UCSD-AML1 (cell line): ENCODE data around the gene RPIA.
"Not testable (repeated sequence)": the region's sequence is repeated elsewhere in the genome, so short reads cannot be mapped to it uniquely, and the experiment has no call there.

Experiments
- DNase-seq: peaks from one replicate; lab custom pipeline; 2025; ENCODE audit not compliant: unreplicated experiment; lab: John Stamatoyannopoulos, UW

The RPIA gene

DNA sequence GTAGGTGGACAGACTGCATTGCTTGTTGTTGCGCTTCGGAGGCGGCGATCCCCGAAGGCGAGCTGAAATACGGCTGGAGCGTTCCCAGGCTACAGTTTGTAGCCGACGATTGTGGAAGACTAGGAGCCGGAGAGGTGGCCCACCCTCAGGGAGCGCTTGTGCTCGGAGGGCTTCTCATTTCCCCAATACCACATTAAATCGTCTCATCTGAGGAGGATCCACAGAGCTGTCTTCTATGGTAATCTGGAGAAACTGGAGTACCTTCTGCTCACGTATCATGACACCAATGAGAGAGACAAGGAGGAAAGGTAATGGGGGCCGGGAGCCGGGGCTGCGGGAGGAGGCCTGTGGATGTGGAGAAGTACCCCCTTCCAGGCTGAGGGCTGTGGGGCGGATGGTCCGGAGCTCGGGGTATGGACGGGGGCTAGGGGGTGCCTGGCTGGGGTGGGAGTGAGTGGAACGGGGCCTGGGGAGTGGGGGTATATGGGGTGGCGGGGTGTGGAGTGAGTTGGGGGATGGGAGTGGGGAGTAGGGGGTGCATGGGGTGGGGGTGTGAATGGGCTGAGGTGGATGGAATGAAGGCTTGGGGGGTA is 74.5 kb downstream of the RPIA start:
- DNase-seq, result not testable (repeated sequence)

DNA sequence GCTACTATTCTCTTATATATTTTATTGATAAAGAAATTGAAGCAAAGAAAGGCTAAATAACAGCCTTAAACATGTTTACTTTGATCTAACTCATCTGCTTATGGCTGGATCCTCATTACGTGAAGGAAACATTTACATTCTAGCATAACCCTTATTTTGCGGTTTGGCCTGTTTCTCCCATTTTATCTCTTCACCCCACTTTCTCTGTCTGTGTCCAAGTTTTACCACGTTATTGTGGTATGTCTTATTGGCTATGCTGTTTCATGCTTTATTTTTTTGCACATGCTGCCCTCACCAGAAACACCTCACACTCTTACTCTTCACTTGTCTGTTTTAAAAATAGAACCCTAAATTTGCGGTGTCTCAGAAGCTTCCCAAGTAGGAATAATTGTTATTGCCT is 78.5 kb downstream of the RPIA start:
- DNase-seq, result no peak

GRCh38 chr2:88773233-88774028 is 82.0 kb downstream of the RPIA start:
- not testable (repeated sequence) for DNase-seq

DNA sequence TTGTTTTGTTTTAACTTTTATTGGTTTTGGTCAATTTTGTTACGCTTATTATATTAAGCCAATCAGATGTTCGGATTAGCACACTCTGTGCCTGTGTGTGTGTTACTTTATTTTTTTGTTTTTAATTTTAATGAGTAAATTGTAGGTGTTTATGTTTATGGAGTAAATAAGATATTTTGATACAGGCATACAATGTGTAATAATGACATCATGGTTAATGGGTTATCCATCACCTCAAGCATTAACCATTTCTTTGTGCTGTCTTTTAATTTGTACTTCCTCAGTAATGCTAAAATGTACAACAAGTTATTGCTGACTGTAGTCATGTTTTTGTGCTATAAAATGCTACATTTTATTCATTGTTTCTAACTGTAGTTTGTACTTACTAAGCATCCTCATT is 97.7 kb downstream of the RPIA start:
- not testable (repeated sequence) for DNase-seq

DNA sequence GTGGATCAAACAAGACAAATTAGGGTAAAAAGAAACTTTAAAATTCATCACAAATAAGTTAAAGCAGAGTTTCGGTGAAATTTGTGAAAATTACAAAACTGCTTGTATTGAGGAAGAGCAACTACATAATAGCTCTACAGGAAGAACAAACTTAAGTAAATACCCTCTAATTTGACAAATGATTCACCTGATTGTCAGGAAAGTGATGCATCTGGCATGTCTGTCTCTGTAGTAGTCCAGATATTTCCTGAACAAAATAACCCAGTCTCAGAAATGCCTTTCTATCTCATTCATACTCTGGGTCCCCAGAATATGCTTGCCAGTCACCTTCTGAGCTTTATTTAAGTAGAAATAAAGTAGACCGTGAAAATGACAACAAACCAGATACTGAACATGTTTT is 104.5 kb downstream of the RPIA start:
- DNase-seq, result not testable (repeated sequence)

- not testable (repeated sequence) for DNase-seq
Observed at GRCh38 chr2:88796523-88796922, 105.0 kb downstream of the RPIA start.

DNA sequence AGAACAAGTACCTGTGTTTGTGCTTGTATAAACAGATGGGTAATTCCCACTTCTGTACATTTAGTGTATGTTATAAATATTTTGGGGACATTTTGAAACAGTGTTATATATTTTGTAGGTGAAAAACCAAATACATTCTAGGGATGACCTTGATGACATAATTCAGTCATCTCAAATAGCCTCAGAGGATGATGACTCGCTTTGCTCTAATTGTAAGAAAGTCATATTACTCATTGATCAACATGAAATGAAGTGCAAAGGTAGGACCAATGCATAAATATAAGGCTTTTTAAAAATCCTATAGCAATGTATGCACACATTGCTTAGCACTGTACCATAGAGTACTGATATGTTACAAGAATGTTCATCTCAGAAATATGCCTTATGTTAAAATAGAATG is 105.7 kb downstream of the RPIA start:
- DNase-seq, result not testable (repeated sequence)
